ENCODE data around the gene GPD1. TPM values are rescaled to one million over a fixed set of nuclear protein-coding genes. Genes with fewer than 3 reads are reported as not detected.

Gene GPD1
- total and polyA plus RNA-seq, 10 of the 15 experiments (the other 5 are each of a cell fraction or from before 2014, with no cell fraction given) = 0.04 to 0.61 (median 0.26) TPM; not detected in 1

DNA sequence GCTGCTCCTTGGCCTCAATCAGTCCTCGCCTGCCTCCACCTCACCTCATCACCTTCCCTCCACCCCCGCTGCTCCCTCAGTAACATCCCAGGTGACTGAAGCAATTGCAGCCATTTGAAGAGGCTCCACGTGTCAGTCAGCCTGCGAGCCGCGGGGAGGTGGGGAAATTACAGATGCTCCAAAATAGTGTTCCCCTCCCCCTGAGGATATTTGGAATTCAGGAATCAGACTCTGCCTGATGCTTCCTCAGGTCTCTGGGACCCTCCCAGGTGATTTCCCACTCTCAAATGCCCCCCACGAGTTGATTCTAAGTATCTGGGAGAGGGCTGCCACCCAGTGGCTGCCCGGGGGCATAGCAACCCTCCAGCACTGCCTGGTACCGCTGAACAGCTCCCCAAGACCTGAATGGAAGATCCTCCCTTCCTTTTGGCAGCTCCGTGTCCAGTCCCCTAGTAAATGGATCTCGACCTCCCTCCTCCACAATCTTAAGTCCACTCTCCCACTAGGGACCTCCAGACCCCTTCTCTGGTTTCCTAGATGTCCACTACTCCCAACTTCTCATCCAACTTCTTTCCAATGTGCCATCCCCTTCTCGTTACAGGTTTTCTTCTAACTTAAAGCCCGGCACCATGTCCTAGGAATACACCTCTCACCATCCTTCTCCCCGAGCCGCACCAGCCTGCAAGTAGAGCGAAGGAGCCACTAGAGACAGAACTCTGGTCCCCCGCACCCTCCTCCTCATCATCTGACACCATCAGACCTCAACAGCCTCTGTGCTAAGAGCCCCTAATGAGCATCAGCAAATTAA lies 47.8 kb upstream of the GPD1 start:
- H2AFZ ChIP-seq (ENCODE audit: control insufficient read depth, low read depth, low read length) = peak overlapping the region; percentile 41
- BruUV-seq (replicated peaks) = no TSS peak
- ChIA-PET POLR2A (interaction anchor here (0.6 kb wide), 1 partner anchor 41 kb away, joined by 3 read pairs; no protein-coding TSS in a partner anchor), CTCF (interaction anchor here (0.6 to 5.0 kb wide), 27 partner anchors 9 to 436 kb away, joined by 3 to 73 read pairs (median 4); partner anchors contain the start of gene RACGAP1), SMC1A (ENCODE audit: uncharacterized antibody, unreplicated experiment) (interaction anchor here (0.9 to 3.3 kb wide), 9 partner anchors 9 to 233 kb away, joined by 3 to 25 read pairs (median 3); no protein-coding TSS in a partner anchor), RAD21 (ENCODE audit: unreplicated experiment) (interaction anchor here (0.7 to 4.1 kb wide), 7 partner anchors 9 to 123 kb away, joined by 3 to 31 read pairs (median 4); partner anchors contain the start of gene RACGAP1)
- no peak for DNase-seq (ENCODE audit: low read depth, low spot score)
- H3K36me3 ChIP-seq (ENCODE audit: control insufficient read depth in 2 of 2, insufficient read depth in 2 of 2, low read length in 1 of 2) = no peaks in the 10 kb centered on the region
- peak; percentile 84 for ATAC-seq
- no peak overlapping the region for H3K4me2 ChIP-seq (ENCODE audit: control insufficient read depth, insufficient read depth)
- intact Hi-C loops (cut with micrococcal nuclease; ENCODE audit: unreplicated experiment) = loop anchor here (1.0 to 10.0 kb wide), 3 partner anchors 17 to 191 kb away; no protein-coding TSS in a partner anchor
- in situ Hi-C loops (cut with MboI) = no loop called here
- no peak overlapping the region for H3K4me3 ChIP-seq
- no peak overlapping the region for H3K9ac ChIP-seq (ENCODE audit: control insufficient read depth, insufficient read depth, low read length)
- H3K27me3 ChIP-seq (replicated peaks in 1 of 2; ENCODE audit: control insufficient read depth in 2 of 2, insufficient read depth in 2 of 2, low read length in 1 of 2) = peaks cover 12 to 21% of the 10 kb centered on the region in 2 experiments; a peak in 3 of 4 replicates
- no peaks in the 10 kb centered on the region for H3K9me3 ChIP-seq (replicated peaks; ENCODE audit: control insufficient read depth, insufficient read depth, low read length)
- no peaks in the 10 kb centered on the region for H3K79me2 ChIP-seq (ENCODE audit: control insufficient read depth, insufficient read depth, low read length)
- H3K4me1 ChIP-seq (ENCODE audit: control insufficient read depth, insufficient read depth, low read length) = 0 out of 2 replicates have a peak, but pooled peaks cover 4% of the 10 kb centered on the region
- under 1% methylated on average over 17 of the region's 17 CpGs for WGBS (ENCODE audit: insufficient coverage, insufficient replicate concordance, low lambda C conversion rate, missing lambda C conversion rate)
- no peak overlapping the region for H3K27ac ChIP-seq (ENCODE audit: control insufficient read depth, insufficient read depth)
- no peaks in the 10 kb centered on the region for H4K20me1 ChIP-seq (ENCODE audit: control insufficient read depth, insufficient read depth)
- peak; percentile 18 for FAIRE-seq
- no peak for TF ChIP-seq ZNF274 (IDR thresholded peaks at IDR 0.05; ENCODE audit: insufficient read depth, insufficient read length)
- no peak for TF ChIP-seq EED (IDR thresholded peaks at IDR 0.05; ENCODE audit: low read depth)
- TF ChIP-seq, protein P1, sequence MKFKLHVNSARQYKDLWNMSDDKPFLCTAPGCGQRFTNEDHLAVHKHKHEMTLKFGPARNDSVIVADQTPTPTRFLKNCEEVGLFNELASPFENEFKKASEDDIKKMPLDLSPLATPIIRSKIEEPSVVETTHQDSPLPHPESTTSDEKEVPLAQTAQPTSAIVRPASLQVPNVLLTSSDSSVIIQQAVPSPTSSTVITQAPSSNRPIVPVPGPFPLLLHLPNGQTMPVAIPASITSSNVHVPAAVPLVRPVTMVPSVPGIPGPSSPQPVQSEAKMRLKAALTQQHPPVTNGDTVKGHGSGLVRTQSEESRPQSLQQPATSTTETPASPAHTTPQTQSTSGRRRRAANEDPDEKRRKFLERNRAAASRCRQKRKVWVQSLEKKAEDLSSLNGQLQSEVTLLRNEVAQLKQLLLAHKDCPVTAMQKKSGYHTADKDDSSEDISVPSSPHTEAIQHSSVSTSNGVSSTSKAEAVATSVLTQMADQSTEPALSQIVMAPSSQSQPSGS (IDR thresholded peaks at IDR 0.05; ENCODE audit: low read length) = no peak
- TF ChIP-seq, protein P2, sequence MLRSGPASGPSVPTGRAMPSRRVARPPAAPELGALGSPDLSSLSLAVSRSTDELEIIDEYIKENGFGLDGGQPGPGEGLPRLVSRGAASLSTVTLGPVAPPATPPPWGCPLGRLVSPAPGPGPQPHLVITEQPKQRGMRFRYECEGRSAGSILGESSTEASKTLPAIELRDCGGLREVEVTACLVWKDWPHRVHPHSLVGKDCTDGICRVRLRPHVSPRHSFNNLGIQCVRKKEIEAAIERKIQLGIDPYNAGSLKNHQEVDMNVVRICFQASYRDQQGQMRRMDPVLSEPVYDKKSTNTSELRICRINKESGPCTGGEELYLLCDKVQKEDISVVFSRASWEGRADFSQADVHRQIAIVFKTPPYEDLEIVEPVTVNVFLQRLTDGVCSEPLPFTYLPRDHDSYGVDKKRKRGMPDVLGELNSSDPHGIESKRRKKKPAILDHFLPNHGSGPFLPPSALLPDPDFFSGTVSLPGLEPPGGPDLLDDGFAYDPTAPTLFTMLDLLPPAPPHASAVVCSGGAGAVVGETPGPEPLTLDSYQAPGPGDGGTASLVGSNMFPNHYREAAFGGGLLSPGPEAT (IDR thresholded peaks at IDR 0.05; ENCODE audit: low read depth) = 0 out of 2 replicates have a peak, but pooled peaks have one; percentile 35
- TF ChIP-seq SMARCA5 (IDR thresholded peaks at IDR 0.05) = peak; percentile 60; the same call in 1 of the 2 replicates
- TF ChIP-seq, protein P3, sequence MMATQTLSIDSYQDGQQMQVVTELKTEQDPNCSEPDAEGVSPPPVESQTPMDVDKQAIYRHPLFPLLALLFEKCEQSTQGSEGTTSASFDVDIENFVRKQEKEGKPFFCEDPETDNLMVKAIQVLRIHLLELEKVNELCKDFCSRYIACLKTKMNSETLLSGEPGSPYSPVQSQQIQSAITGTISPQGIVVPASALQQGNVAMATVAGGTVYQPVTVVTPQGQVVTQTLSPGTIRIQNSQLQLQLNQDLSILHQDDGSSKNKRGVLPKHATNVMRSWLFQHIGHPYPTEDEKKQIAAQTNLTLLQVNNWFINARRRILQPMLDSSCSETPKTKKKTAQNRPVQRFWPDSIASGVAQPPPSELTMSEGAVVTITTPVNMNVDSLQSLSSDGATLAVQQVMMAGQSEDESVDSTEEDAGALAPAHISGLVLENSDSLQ (IDR thresholded peaks at IDR 0.05) = peak; percentile 79
- TF ChIP-seq IKZF1 (conservative IDR thresholded peaks at IDR 0.05) = peak; percentile 41; the same call in 1 of the 2 replicates
- TF ChIP-seq TCF12 (IDR thresholded peaks at IDR 0.05; ENCODE audit: low read depth, low read length) = no peak
- TF ChIP-seq SMC3 (IDR thresholded peaks at IDR 0.05; ENCODE audit: borderline replicate concordance, low read length) = peak; percentile 75
- TF ChIP-seq, protein P4, sequence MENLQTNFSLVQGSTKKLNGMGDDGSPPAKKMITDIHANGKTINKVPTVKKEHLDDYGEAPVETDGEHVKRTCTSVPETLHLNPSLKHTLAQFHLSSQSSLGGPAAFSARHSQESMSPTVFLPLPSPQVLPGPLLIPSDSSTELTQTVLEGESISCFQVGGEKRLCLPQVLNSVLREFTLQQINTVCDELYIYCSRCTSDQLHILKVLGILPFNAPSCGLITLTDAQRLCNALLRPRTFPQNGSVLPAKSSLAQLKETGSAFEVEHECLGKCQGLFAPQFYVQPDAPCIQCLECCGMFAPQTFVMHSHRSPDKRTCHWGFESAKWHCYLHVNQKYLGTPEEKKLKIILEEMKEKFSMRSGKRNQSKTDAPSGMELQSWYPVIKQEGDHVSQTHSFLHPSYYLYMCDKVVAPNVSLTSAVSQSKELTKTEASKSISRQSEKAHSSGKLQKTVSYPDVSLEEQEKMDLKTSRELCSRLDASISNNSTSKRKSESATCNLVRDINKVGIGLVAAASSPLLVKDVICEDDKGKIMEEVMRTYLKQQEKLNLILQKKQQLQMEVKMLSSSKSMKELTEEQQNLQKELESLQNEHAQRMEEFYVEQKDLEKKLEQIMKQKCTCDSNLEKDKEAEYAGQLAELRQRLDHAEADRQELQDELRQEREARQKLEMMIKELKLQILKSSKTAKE (IDR thresholded peaks at IDR 0.05; ENCODE audit: low read depth, poor library complexity, severe bottlenecking) = peak; percentile 46
- TF ChIP-seq, protein P5, sequence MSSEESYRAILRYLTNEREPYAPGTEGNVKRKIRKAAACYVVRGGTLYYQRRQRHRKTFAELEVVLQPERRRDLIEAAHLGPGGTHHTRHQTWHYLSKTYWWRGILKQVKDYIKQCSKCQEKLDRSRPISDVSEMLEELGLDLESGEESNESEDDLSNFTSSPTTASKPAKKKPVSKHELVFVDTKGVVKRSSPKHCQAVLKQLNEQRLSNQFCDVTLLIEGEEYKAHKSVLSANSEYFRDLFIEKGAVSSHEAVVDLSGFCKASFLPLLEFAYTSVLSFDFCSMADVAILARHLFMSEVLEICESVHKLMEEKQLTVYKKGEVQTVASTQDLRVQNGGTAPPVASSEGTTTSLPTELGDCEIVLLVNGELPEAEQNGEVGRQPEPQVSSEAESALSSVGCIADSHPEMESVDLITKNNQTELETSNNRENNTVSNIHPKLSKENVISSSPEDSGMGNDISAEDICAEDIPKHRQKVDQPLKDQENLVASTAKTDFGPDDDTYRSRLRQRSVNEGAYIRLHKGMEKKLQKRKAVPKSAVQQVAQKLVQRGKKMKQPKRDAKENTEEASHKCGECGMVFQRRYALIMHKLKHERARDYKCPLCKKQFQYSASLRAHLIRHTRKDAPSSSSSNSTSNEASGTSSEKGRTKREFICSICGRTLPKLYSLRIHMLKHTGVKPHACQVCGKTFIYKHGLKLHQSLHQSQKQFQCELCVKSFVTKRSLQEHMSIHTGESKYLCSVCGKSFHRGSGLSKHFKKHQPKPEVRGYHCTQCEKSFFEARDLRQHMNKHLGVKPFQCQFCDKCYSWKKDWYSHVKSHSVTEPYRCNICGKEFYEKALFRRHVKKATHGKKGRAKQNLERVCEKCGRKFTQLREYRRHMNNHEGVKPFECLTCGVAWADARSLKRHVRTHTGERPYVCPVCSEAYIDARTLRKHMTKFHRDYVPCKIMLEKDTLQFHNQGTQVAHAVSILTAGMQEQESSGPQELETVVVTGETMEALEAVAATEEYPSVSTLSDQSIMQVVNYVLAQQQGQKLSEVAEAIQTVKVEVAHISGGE (CRISPR knock-in tag; IDR thresholded peaks at IDR 0.05) = no peak
- TF ChIP-seq NR2C1 (IDR thresholded peaks at IDR 0.05) = no peak

Measured in GM12878 (cell line).